ENCODE data around the gene TUBB4B.

The TUBB4B gene

DNA sequence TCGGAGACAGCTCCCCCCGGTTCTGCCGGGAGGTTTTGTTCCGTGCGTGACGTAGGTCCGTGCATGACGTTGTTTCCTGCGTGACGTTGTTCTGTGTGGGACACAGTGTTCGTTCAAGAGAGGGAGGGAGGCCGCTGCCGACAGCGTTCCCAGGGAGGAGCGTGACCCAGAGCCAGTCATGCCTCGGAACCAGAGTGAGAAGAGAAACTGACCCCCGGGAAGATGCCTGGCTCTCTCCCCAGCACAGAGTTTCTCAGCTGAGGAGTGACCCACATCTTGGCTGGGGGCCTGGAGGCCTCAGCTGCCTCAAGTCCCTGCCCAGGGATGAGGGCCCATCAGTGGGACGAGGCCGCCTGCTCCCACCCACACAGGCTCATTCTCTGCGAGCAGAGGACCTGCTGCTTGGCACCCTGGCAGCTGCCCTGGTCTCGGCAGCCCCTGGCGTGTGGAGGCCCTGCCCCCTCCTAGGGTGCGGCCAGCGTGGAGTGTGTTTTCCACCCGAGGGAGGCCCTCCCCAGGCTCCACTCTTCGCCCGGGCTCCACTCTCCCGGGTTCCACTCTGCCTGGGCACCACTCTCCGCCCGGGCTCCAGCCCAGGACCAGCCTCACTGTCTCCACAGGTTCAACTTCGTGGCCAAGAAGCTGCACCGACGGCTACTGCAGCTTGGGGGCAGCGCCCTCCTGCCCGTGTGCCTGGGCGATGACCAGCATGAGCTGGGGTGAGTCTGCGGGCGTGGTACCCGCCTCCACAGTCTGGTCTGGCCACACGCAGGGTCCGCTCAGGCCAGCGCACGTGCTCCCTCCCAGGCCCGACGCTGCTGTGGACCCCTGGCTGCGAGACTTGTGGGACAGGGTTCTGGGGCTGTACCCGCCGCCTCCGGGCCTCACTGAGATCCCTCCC is 27.7 kb upstream of the TUBB4B start:
- peaks cover 1% of the 10 kb centered on the region; the same call in 1 of the 2 replicates for H3K4me1 ChIP-seq (ENCODE audit: control insufficient read depth, insufficient read depth, low read length)
- H3K36me3 ChIP-seq (ENCODE audit: control insufficient read depth, insufficient read depth, low read length): peaks cover 11% of the 10 kb centered on the region
- no peak overlapping the region for H3K27ac ChIP-seq (ENCODE audit: low read length)
- H3K4me3 ChIP-seq (ENCODE audit: low read length): no peak overlapping the region
- no CpG with 5 or more reads among the region's 49 CpGs for WGBS (ENCODE audit: insufficient coverage, insufficient read length)
- DNase-seq (ENCODE audit: low read depth, low spot score): no peak
- no peaks in the 10 kb centered on the region for H3K9me3 ChIP-seq (ENCODE audit: control insufficient read depth, insufficient read depth, low read length)
- H3K27me3 ChIP-seq (ENCODE audit: control insufficient read depth, insufficient read depth, low read length): no peaks in the 10 kb centered on the region

DNA sequence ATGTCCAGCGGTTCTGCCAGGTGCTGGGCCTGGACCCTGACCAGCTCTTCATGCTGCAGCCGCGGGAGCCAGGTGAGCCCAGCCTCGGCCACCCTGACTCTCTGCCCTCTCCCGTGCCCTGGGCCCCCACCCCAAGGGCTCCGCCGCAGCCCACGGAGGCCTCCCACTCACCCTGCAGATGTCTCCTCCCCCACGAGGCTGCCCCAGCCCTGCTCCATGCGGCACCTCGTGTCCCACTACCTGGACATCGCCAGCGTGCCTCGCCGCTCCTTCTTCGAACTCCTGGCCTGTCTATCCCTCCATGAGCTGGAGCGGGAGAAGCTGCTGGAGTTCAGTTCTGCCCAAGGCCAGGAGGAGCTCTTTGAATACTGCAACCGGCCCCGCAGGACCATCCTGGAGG is 26.5 kb upstream of the TUBB4B start:
- Histone ChIP-seq H3K4me3 (ENCODE audit: low read length) (no peak overlapping the region), H3K9me3 (ENCODE audit: control insufficient read depth, insufficient read depth, low read length) (no peaks in the 10 kb centered on the region), H3K27ac (ENCODE audit: low read length) (no peak overlapping the region), H3K36me3 (ENCODE audit: control insufficient read depth, insufficient read depth, low read length) (peaks cover 11% of the 10 kb centered on the region), H3K4me1 (ENCODE audit: control insufficient read depth, insufficient read depth, low read length) (peaks cover 3% of the 10 kb centered on the region; the same call in 1 of the 2 replicates), H3K27me3 (ENCODE audit: control insufficient read depth, insufficient read depth, low read length) (no peaks in the 10 kb centered on the region)
- WGBS (ENCODE audit: insufficient coverage, insufficient read length): no CpG with 5 or more reads among the region's 19 CpGs
- no peak for DNase-seq (ENCODE audit: low read depth, low spot score)

DNA sequence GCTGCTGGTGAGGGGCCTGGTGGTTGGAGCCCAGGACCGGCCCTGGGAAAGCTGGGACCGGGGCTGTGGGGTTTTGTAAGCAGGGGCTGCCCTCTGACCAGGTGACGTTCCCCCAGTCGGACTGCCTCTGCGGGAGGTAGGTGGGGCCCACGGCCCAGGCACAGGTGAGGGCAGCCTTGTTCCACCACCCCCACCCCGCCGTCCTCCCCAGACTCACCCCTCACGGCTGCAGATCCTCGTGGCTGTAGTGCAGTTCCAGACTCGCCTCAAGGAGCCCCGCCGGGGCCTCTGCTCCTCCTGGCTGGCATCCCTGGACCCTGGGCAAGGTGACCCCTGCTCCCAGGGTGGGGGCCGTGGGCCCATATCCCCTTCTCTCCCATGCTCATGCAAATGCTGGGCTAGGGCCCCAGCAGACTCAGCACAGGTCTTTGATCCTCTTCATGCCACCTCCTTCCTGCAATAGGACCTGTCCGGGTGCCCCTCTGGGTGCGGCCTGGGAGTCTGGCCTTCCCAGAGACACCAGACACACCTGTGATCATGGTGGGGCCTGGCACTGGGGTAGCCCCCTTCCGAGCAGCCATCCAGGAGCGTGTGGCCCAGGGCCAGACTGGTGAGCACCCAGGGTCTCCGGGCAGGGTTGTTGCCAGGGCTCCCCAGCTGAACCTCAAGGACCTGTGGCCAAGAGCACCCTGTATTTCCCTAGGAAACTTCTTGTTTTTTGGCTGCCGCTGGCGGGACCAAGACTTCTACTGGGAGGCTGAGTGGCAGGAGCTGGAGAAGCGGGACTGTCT is 25.7 kb upstream of the TUBB4B start:
- peaks cover 11% of the 10 kb centered on the region for H3K36me3 ChIP-seq (ENCODE audit: control insufficient read depth, insufficient read depth, low read length)
- H3K4me3 ChIP-seq (ENCODE audit: low read length): no peak overlapping the region
- no peaks in the 10 kb centered on the region for H3K27me3 ChIP-seq (ENCODE audit: control insufficient read depth, insufficient read depth, low read length)
- H3K9me3 ChIP-seq (ENCODE audit: control insufficient read depth, insufficient read depth, low read length): no peaks in the 10 kb centered on the region
- H3K27ac ChIP-seq (ENCODE audit: low read length): no peak overlapping the region
- H3K4me1 ChIP-seq (ENCODE audit: control insufficient read depth, insufficient read depth, low read length): peaks cover 3% of the 10 kb centered on the region; the same call in 1 of the 2 replicates
- DNase-seq (ENCODE audit: low read depth, low spot score): no peak
- WGBS (ENCODE audit: insufficient coverage, insufficient read length): no CpG with 5 or more reads among the region's 22 CpGs

DNA sequence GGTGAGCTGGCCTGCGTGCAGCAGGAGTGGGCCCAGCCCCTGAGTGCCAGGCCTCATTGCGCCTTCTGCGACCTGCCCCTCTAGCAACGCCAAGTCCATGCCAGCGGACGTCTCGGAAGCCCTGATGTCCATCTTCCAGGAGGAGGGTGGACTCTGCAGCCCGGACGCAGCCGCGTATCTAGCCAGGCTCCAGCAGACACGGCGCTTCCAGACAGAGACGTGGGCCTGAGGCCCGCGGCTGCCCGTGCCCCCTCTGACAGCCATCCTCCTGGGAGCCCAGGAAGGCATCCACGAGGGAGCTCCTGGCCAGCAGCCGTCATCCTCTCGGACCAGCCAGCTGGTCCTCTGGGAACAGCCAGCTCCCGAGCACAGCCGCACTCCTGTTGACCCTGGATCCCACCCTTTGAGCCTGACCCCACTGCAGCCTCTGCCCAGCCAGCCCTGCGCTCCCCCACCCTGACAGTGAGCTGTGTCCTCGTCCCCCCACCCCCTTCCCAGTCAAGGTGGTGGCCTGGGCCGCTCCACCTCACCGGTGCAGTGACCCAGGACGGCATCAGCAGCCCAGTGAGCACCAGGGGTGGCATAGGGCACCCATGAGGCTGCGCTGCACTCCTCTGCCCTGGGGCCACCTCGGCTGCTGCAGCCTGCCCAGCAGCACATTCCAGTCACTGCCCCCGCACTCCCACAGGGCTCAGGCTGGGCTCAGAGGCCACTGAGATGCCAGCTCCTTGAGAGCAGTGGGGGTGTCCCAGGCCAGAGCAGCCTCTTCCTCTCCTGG is 24.7 kb upstream of the TUBB4B start:
- DNase-seq (ENCODE audit: low read depth, low spot score): no peak
- H3K36me3 ChIP-seq (ENCODE audit: control insufficient read depth, insufficient read depth, low read length): peaks cover 11% of the 10 kb centered on the region
- no peak overlapping the region for H3K4me3 ChIP-seq (ENCODE audit: low read length)
- WGBS (ENCODE audit: insufficient coverage, insufficient read length): no CpG with 5 or more reads among the region's 30 CpGs
- no peak overlapping the region for H3K27ac ChIP-seq (ENCODE audit: low read length)
- no peaks in the 10 kb centered on the region for H3K27me3 ChIP-seq (ENCODE audit: control insufficient read depth, insufficient read depth, low read length)
- peaks cover 3% of the 10 kb centered on the region; the same call in 1 of the 2 replicates for H3K4me1 ChIP-seq (ENCODE audit: control insufficient read depth, insufficient read depth, low read length)
- no peaks in the 10 kb centered on the region for H3K9me3 ChIP-seq (ENCODE audit: control insufficient read depth, insufficient read depth, low read length)

DNA sequence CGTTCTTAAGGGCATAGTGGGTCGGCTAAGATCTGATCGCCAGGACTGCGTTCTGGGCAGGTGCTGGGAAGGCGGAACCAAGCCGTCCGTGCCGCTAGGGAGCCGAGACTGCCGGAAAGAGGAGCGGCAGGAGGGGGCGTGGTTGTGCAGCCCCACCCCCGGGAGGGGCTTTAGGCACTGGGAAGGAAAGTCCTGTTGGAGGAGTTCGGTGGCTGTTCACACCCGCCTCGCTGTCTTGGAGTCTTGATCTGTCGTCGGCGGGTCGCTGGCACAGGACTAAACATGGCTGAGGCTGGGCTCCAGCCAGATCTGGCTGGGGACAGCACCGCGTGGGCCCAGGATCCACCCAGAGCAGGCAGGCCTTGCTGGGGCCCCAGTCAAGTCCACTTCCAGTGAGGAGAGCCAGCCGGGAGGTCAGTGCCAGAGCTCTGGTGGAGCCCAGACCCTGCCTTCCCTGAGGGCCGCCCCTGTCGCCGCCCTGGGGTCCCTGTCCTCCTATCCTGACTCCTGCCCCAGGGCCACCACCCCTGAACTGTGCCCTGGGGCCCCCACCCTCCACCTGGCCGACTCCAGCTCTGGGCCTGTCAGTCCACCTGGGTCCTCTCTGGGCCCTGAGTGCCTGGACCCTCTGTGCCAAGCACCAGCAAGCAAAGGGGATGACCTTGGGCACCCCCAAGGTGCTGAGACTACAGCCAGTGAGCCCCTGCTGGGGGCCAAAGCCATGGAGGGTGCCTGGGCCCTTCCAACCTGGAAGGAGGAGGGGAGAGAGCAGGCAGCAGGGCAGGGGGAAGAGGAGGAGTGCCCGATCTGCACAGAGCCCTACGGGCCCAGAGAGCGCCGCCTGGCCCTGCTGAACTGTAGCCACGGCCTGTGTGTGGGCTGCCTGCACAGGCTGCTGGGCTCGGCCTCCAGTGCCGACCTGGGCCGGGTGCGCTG is 23.5 kb upstream of the TUBB4B start:
- H3K4me1 ChIP-seq (ENCODE audit: control insufficient read depth, insufficient read depth, low read length): peaks cover 3% of the 10 kb centered on the region; the same call in 1 of the 2 replicates
- DNase-seq (ENCODE audit: low read depth, low spot score): no peak
- H3K27ac ChIP-seq (ENCODE audit: low read length): no peak overlapping the region
- H3K27me3 ChIP-seq (ENCODE audit: control insufficient read depth, insufficient read depth, low read length): no peaks in the 10 kb centered on the region
- H3K9me3 ChIP-seq (ENCODE audit: control insufficient read depth, insufficient read depth, low read length): no peaks in the 10 kb centered on the region
- H3K36me3 ChIP-seq (ENCODE audit: control insufficient read depth, insufficient read depth, low read length): peaks cover 11% of the 10 kb centered on the region
- no CpG with 5 or more reads among the region's 36 CpGs for WGBS (ENCODE audit: insufficient coverage, insufficient read length)
- H3K4me3 ChIP-seq (ENCODE audit: low read length): no peak overlapping the region

DNA sequence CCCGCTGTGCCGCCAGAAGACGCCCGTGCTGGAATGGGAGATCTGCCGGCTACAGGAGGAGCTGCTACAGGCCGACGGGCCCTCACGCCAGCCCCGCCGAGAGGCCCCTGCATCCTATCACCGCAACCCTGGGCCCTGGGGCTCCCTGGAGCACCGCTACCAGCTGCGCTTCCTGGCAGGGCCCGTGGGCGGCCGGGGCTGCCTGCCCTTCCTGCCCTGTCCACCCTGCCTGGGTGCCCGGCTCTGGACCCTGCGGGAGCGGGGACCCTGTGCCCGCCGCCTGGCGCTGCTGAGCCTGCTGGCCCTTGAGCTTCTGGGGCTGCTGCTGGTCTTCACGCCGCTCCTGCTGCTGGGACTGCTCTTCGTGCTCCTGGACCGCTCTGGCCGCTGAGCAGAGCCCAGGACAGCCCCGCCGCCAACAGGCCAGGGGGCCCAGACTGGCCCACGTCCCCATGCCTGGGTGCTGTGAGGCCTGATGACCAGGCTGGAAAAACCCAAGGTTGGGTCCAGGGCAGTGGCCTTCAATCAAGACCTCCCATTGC is 22.8 kb upstream of the TUBB4B start:
- no peak for DNase-seq (ENCODE audit: low read depth, low spot score)
- Histone ChIP-seq H3K27me3 (ENCODE audit: control insufficient read depth, insufficient read depth, low read length) (no peaks in the 10 kb centered on the region; the same call in 1 of the 2 replicates), H3K4me3 (ENCODE audit: low read length) (no peak overlapping the region), H3K36me3 (ENCODE audit: control insufficient read depth, insufficient read depth, low read length) (peaks cover 11% of the 10 kb centered on the region), H3K4me1 (ENCODE audit: control insufficient read depth, insufficient read depth, low read length) (peaks cover 7% of the 10 kb centered on the region), H3K27ac (ENCODE audit: low read length) (no peak overlapping the region), H3K9me3 (ENCODE audit: control insufficient read depth, insufficient read depth, low read length) (no peaks in the 10 kb centered on the region)
- no CpG with 5 or more reads among the region's 30 CpGs for WGBS (ENCODE audit: insufficient coverage, insufficient read length)

DNA sequence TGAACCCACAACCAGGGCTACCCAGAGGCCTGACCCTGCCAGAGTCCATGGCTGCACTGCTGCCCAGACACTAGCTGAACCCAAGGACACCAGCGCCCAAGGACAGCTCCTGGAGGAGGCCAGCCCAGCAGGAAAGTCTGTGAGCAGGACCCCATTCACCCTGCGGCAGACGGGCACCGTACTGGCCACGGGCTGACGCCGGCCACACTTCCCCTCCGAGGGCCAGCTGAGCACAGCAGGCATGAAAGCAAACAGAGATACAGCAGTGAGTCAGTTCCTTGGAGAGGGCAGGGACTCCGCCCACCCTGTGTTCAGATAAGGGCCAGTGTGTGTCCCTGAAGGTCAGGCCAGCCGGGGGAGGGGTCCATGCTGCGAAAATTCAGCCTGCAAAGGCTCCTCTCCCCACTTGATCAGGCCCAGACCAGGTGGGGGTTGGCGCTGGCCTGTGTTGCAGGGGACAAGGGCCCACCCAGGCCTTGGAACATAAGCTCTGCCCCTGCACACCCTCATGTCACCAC is 22.3 kb upstream of the TUBB4B start:
- Histone ChIP-seq H3K36me3 (ENCODE audit: control insufficient read depth, insufficient read depth, low read length) (peaks cover 11% of the 10 kb centered on the region), H3K9me3 (ENCODE audit: control insufficient read depth, insufficient read depth, low read length) (no peaks in the 10 kb centered on the region), H3K4me1 (ENCODE audit: control insufficient read depth, insufficient read depth, low read length) (peaks cover 7% of the 10 kb centered on the region), H3K4me3 (ENCODE audit: low read length) (no peak overlapping the region), H3K27ac (ENCODE audit: low read length) (no peak overlapping the region), H3K27me3 (ENCODE audit: control insufficient read depth, insufficient read depth, low read length) (no peaks in the 10 kb centered on the region; the same call in 1 of the 2 replicates)
- WGBS (ENCODE audit: insufficient coverage, insufficient read length): no CpG with 5 or more reads among the region's 12 CpGs
- no peak for DNase-seq (ENCODE audit: low read depth, low spot score)

DNA sequence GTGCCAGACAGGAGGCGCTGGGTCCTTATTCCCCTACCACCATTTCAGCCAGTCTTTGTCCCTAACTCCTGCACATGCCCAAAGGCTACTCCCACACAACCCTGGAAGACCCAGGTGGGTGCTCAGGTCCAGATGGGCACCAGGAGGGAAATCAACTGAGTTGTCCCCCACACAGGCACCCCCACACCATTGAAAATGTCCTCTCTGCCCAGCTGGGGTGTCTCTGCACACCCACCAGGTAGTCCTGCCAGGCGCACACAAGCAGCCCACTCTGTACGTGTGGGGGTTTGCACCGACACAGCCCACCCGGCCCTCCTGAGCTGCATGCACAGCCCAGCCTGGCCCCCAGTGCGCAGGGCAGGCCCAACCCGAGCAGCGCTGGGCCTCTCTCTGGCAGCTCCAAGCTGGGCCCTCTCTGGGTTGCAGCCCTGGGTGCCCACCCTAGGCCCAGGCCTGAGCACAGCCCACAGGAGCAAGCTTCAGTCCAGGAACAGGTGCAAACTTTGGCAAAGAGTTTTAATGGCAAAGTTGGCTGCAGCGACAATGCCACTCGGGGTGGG is 21.2 kb upstream of the TUBB4B start:
- no peak for DNase-seq (ENCODE audit: low read depth, low spot score)
- H3K4me1 ChIP-seq (ENCODE audit: control insufficient read depth, insufficient read depth, low read length): peaks cover 7% of the 10 kb centered on the region
- peaks cover 7% of the 10 kb centered on the region for H3K36me3 ChIP-seq (ENCODE audit: control insufficient read depth, insufficient read depth, low read length)
- H3K27me3 ChIP-seq (ENCODE audit: control insufficient read depth, insufficient read depth, low read length): no peaks in the 10 kb centered on the region; the same call in 1 of the 2 replicates
- no peak overlapping the region for H3K27ac ChIP-seq (ENCODE audit: low read length)
- H3K9me3 ChIP-seq (ENCODE audit: control insufficient read depth, insufficient read depth, low read length): no peaks in the 10 kb centered on the region
- no CpG with 5 or more reads among the region's 10 CpGs for WGBS (ENCODE audit: insufficient coverage, insufficient read length)
- no peak overlapping the region for H3K4me3 ChIP-seq (ENCODE audit: low read length)
